Ishikawa (cell line): Measurements from ENCODE around the gene IGSF9.

Source experiments
- NFIC ChIP-seq: IDR thresholded peaks from 2 replicates; pipeline ENCODE4 v1.6.1; 2012
- TAF1 ChIP-seq: IDR thresholded peaks from 2 replicates; pipeline ENCODE4 v1.6.1; 2012; ENCODE audit warnings: low read depth, mild to moderate bottlenecking
- TEAD4 ChIP-seq: IDR thresholded peaks from 2 replicates; pipeline ENCODE4 v1.6.1; 2012
- USF1 ChIP-seq: IDR thresholded peaks from 2 replicates; pipeline ENCODE4 v1.6.1; 2012

GRCh38 chr1:159915571-159916241, 29.7 kb downstream of the IGSF9 start:
- no peak for TF ChIP-seq TAF1
- TF ChIP-seq USF1 = no peak
- no peak for TF ChIP-seq NFIC
- no peak for TF ChIP-seq TEAD4
